GM15510 (cell line): ENCODE measurements around the gene DBX1.

ENCODE experiments used
- POLR2A ChIP-seq: IDR thresholded peaks from 3 replicates; pipeline ENCODE4 v1.6.1; 2011; ENCODE audit warnings: borderline replicate concordance; ENCODE audit not compliant: insufficient read length; ENCODE audit errors: extremely low read depth

The DBX1 gene

GRCh38 chr11:20138707-20139106 lies 21.6 kb downstream of the DBX1 start:
- TF ChIP-seq POLR2A = no peak

GRCh38 chr11:20137637-20138036 lies 22.6 kb downstream of the DBX1 start:
- no peak for TF ChIP-seq POLR2A

GRCh38 chr11:20134991-20135736 lies 25.1 kb downstream of the DBX1 start:
- TF ChIP-seq POLR2A = no peak

- TF ChIP-seq POLR2A = no peak
Measured at GRCh38 chr11:20132667-20133039, 27.6 kb downstream of the DBX1 start.

GRCh38 chr11:20131788-20132666 lies 28.2 kb downstream of the DBX1 start:
- TF ChIP-seq POLR2A = no peak

GRCh38 chr11:20129665-20130064 lies 30.6 kb downstream of the DBX1 start:
- no peak for TF ChIP-seq POLR2A

GRCh38 chr11:20127671-20128527 lies 32.4 kb downstream of the DBX1 start:
- no peak for TF ChIP-seq POLR2A

- TF ChIP-seq POLR2A = no peak
Measured at GRCh38 chr11:20126724-20127123, 33.6 kb downstream of the DBX1 start.

GRCh38 chr11:20125927-20126326 lies 34.3 kb downstream of the DBX1 start:
- TF ChIP-seq POLR2A = no peak

- TF ChIP-seq POLR2A = no peak
Measured at GRCh38 chr11:20122131-20122530, 38.1 kb downstream of the DBX1 start.

GRCh38 chr11:20120134-20120925 lies 39.9 kb downstream of the DBX1 start:
- TF ChIP-seq POLR2A = no peak

- no peak for TF ChIP-seq POLR2A
Measured at GRCh38 chr11:20119315-20119714, 41.0 kb downstream of the DBX1 start.

- TF ChIP-seq POLR2A = no peak
Measured at GRCh38 chr11:20118209-20118608, 42.1 kb downstream of the DBX1 start.

- TF ChIP-seq POLR2A = no peak
Measured at GRCh38 chr11:20117291-20117690, 43.0 kb downstream of the DBX1 start.
